NCI-H1417 (cell line): Measurements from ENCODE around the gene PLAU.
"Not testable (repeated sequence)": the region's sequence is repeated elsewhere in the genome, so short reads cannot be mapped to it uniquely, and the experiment has no call there.

Experiments used
- DNase-seq, 3 experiments: peaks; one replicate each; lab custom pipeline; 2025; lab: John Stamatoyannopoulos, UW

PLAU gene

GRCh38 chr10:73876971-73877370, 34.0 kb upstream of the PLAU start:
- DNase-seq, result no peak

- peak in 1 of 3 experiments; percentile 0 for DNase-seq
Observed at GRCh38 chr10:73877533-73878160, 33.3 kb upstream of the PLAU start.

- no peak for DNase-seq
Observed at GRCh38 chr10:73878365-73878764, 32.6 kb upstream of the PLAU start.

- peak; percentile 56 to 74 (median 59) for DNase-seq
Observed at GRCh38 chr10:73879296-73880173, 31.4 kb upstream of the PLAU start.

GRCh38 chr10:73881221-73881919, 29.6 kb upstream of the PLAU start:
- DNase-seq, result no peak

GRCh38 chr10:73884017-73884416, 26.9 kb upstream of the PLAU start:
- DNase-seq, result no peak

GRCh38 chr10:73886085-73886529, 24.8 kb upstream of the PLAU start:
- peak; percentile 25 to 73 (median 46) for DNase-seq

GRCh38 chr10:73886661-73887293, 24.2 kb upstream of the PLAU start:
- DNase-seq, result no peak

GRCh38 chr10:73887294-73888039, 23.5 kb upstream of the PLAU start:
- DNase-seq, result peak in 1 of 3 experiments; percentile 6

- DNase-seq, result peak in 1 of 3 experiments; percentile 47
Observed at GRCh38 chr10:73888514-73888913, 22.4 kb upstream of the PLAU start.

- DNase-seq, result peak in 2 of 3 experiments; percentile 32 to 47
Observed at GRCh38 chr10:73889014-73889413, 21.9 kb upstream of the PLAU start.

- DNase-seq, result not testable (repeated sequence)
Observed at GRCh38 chr10:73889416-73889815, 21.5 kb upstream of the PLAU start.

- no peak for DNase-seq
Observed at GRCh38 chr10:73890261-73890660, 20.7 kb upstream of the PLAU start.

GRCh38 chr10:73890830-73891229, 20.1 kb upstream of the PLAU start:
- not testable (repeated sequence) for DNase-seq

GRCh38 chr10:73891540-73891939, 19.4 kb upstream of the PLAU start:
- DNase-seq, result no peak

GRCh38 chr10:73892310-73893030, 18.5 kb upstream of the PLAU start:
- DNase-seq, result no peak

GRCh38 chr10:73893426-73893825, 17.5 kb upstream of the PLAU start:
- no peak for DNase-seq

- no peak for DNase-seq
Observed at GRCh38 chr10:73894245-73894971, 16.5 kb upstream of the PLAU start.

- not testable (repeated sequence) for DNase-seq
Observed at GRCh38 chr10:73895381-73895780, 15.6 kb upstream of the PLAU start.

GRCh38 chr10:73897693-73898092, 13.2 kb upstream of the PLAU start:
- DNase-seq, result no peak
